Hepatocyte (in vitro differentiated cells): Measurements from ENCODE around the gene SERTAD3. TPM values are rescaled to one million over a fixed set of nuclear protein-coding genes. Genes with fewer than 3 reads are reported as not detected.

ENCODE experiments used
- DNase-seq: peaks from one replicate; pipeline ENCODE4 v3.0.0-alpha.2; 2016; ENCODE audit warnings: low spot score
- H2AFZ ChIP-seq: fragments of 200-600 bp; sonication (generic); 2 replicates; pipeline ENCODE4 v1.6.0; 2016; ENCODE audit warnings: antibody characterized with exemption, mild to moderate bottlenecking
- H3K27ac ChIP-seq: fragments of 200-600 bp; sonication (generic); 2 replicates; pipeline ENCODE4 v1.5.1; 2016; ENCODE audit warnings: mild to moderate bottlenecking
- H3K27me3 ChIP-seq: fragments of 200-600 bp; sonication (generic); 2 replicates; pipeline ENCODE4 v1.6.1; 2016
- H3K36me3 ChIP-seq: fragments of 200-600 bp; sonication (generic); replicated peaks from 2 replicates; pipeline ENCODE4 v1.5.1; 2016; ENCODE audit warnings: low read depth; ENCODE audit not compliant: insufficient read depth
- H3K4me1 ChIP-seq: fragments of 200-600 bp; sonication (generic); 2 replicates; pipeline ENCODE4 v1.5.1; 2016; ENCODE audit warnings: mild to moderate bottlenecking, moderate library complexity; ENCODE audit not compliant: insufficient read depth
- H3K4me2 ChIP-seq: fragments of 200-600 bp; sonication (generic); 2 replicates; pipeline ENCODE4 v1.6.0; 2016
- H3K4me3 ChIP-seq: fragments of 200-600 bp; sonication (generic); 2 replicates; pipeline ENCODE4 v1.5.1; 2016; ENCODE audit warnings: mild to moderate bottlenecking
- H3K79me2 ChIP-seq: fragments of 200-600 bp; sonication (generic); 2 replicates; pipeline ENCODE4 v1.6.0; 2017; ENCODE audit warnings: mild to moderate bottlenecking
- H3K9me2 ChIP-seq: fragments of 200-600 bp; sonication (generic); replicated peaks from 2 replicates; pipeline ENCODE4 v1.6.0; 2017; ENCODE audit warnings: mild to moderate bottlenecking; ENCODE audit not compliant: insufficient read depth
- H3K9me3 ChIP-seq: fragments of 200-600 bp; sonication (generic); 2 replicates; pipeline ENCODE4 v1.5.1; 2016; ENCODE audit warnings: low read depth, mild to moderate bottlenecking
- H4K20me1 ChIP-seq: fragments of 200-600 bp; sonication (generic); 2 replicates; pipeline ENCODE4 v1.6.0; 2016; ENCODE audit warnings: mild to moderate bottlenecking; ENCODE audit not compliant: insufficient read depth, poor library complexity, severe bottlenecking
- CTCF ChIP-seq: fragments of 200-600 bp; sonication (generic); IDR thresholded peaks from 2 replicates; pipeline ENCODE4 v1.5.1; 2016; ENCODE audit warnings: antibody characterized with exemption, mild to moderate bottlenecking; ENCODE audit not compliant: poor library complexity
- EZH2 ChIP-seq: fragments of 200-600 bp; sonication (generic); IDR thresholded peaks from 2 replicates; pipeline ENCODE4 v1.6.1; 2016; ENCODE audit warnings: antibody characterized with exemption, mild to moderate bottlenecking, borderline replicate concordance
- EZH2phosphoT487 ChIP-seq: fragments of 200-600 bp; sonication (generic); IDR thresholded peaks from one replicate; pipeline ENCODE4 v1.6.1; 2018; ENCODE audit warnings: antibody characterized with exemption, mild to moderate bottlenecking, low read depth, moderate library complexity; ENCODE audit not compliant: unreplicated experiment, severe bottlenecking
- WGBS: methylation state at CpG from one replicate; pipeline ENCODE4 v1.1.6; 2016; ENCODE audit warnings: low lambda C conversion rate; ENCODE audit errors: missing lambda C conversion rate; 5-methylcytosine and 5-hydroxymethylcytosine counted together
- polyA plus RNA-seq: library from polyadenylated mRNA; unstranded; fragments of >200 nt; fragmentation: Nextera tagmentation; extraction: Ambion mirVana; gene quantifications from 2 replicates; pipeline ENCODE4 v1.2.1, GENCODE V29; 2016
- total RNA-seq: library from RNA; depleted of rRNA; stranded (reverse); fragments of >200 nt; gene quantifications from 2 replicates; pipeline ENCODE4 v1.2.3, GENCODE V29; 2014

Gene SERTAD3
- total and polyA plus RNA-seq, 2 experiments from 2014 or later: 36.4 to 64.0 TPM

- peak; percentile 44 for DNase-seq
- WGBS: 29% methylated on average over 19 of the region's 87 CpGs
- no peak within 1 kb of the TSS for H2AFZ ChIP-seq
- no peak within 1 kb of the TSS for H3K4me3 ChIP-seq
- peak within 1 kb of the TSS; percentile 79 for H3K4me2 ChIP-seq
- H3K9me3 ChIP-seq: no peaks in the 10 kb centered on the region
- peaks cover 5% of the 10 kb centered on the region for H3K4me1 ChIP-seq
- no peaks in the 10 kb centered on the region for H3K36me3 ChIP-seq
- TF ChIP-seq EZH2 (no peak), EZH2phosphoT487 (no peak), CTCF (no peak)
- no peaks in the 10 kb centered on the region for H4K20me1 ChIP-seq
- H3K27me3 ChIP-seq: peaks cover 9% of the 10 kb centered on the region
- H3K27ac ChIP-seq: no peak within 1 kb of the TSS
- H3K79me2 ChIP-seq: peaks cover 11% of the 10 kb centered on the region
- H3K9me2 ChIP-seq: no peaks in the 10 kb centered on the region
These were observed 23.0 kb upstream of the SERTAD3 start, which contains the start of gene SPTBN4 for GRCh38 chr19:40466985-40467734. TSS of gene SPTBN4 (plus strand) at chr19:40467001. CDS start at chr19:40472622, 5,621 bp downstream.

DNA sequence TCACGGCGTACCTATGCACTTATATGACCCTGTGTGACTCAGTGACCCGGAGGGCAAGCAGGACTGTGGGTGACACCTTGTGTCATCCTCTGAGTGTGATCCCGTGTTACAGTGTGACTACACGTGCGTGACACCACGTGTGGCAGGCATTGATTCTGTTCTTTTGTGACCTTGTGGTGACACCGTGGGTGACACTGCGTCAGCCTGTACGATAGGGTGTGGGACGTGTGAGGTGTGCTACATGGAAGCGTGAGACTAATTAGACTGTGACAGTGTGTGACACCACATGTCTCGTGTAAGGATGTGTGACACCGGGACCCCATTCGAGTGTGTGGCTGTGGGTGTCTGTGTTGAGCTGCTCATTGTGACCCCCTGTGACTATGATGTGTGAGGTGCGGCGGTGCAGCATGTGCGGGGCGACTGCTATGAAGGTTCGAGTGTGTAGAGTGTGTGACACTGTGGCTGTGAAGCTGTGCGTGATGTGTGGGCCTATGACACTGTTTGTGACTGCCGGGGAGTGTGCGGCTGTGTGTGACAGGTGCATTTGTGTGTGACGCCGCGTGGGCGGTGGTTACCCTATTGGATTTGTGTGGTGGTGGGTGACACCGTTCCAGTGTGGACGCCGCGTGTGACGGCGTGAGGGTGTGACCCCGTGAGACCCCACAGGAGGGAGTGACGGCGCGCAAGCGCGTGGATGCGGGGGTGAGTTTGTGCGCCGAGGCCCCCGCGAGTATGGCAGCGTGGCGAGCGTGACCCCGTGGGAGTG is 22.3 kb upstream of the SERTAD3 start:
- H3K9me2 ChIP-seq: no peaks in the 10 kb centered on the region
- no peak overlapping the region for H3K4me3 ChIP-seq
- H3K9me3 ChIP-seq: no peaks in the 10 kb centered on the region
- no peaks in the 10 kb centered on the region for H4K20me1 ChIP-seq
- peak overlapping the region; percentile 70 for H3K4me2 ChIP-seq
- H3K36me3 ChIP-seq: no peaks in the 10 kb centered on the region
- H2AFZ ChIP-seq: no peak overlapping the region
- peak; percentile 12 for DNase-seq
- H3K27ac ChIP-seq: no peak overlapping the region
- no peak for TF ChIP-seq CTCF
- TF ChIP-seq EZH2: no peak
- TF ChIP-seq EZH2phosphoT487: no peak
- peaks cover 5% of the 10 kb centered on the region for H3K4me1 ChIP-seq
- H3K27me3 ChIP-seq: peaks cover 9% of the 10 kb centered on the region
- 39% methylated on average over 45 of the region's 48 CpGs for WGBS
- peaks cover 11% of the 10 kb centered on the region for H3K79me2 ChIP-seq

- peaks cover 5% of the 10 kb centered on the region for H3K4me1 ChIP-seq
- peak within 1 kb of the TSS; percentile 35 for H3K4me3 ChIP-seq
- no peaks in the 10 kb centered on the region for H3K9me3 ChIP-seq
- peak within 1 kb of the TSS; percentile 34 for H2AFZ ChIP-seq
- H4K20me1 ChIP-seq: no peaks in the 10 kb centered on the region
- peak within 1 kb of the TSS; percentile 79 for H3K4me2 ChIP-seq
- peaks cover 9% of the 10 kb centered on the region for H3K27me3 ChIP-seq
- DNase-seq: peak; percentile 100
- H3K27ac ChIP-seq: peak within 1 kb of the TSS; percentile 88
- no peaks in the 10 kb centered on the region for H3K9me2 ChIP-seq
- H3K79me2 ChIP-seq: peaks cover 14% of the 10 kb centered on the region
- TF ChIP-seq CTCF: no peak
- no peak for TF ChIP-seq EZH2
- no peak for TF ChIP-seq EZH2phosphoT487
- WGBS: 1% methylated on average over 46 of the region's 54 CpGs
- no peaks in the 10 kb centered on the region for H3K36me3 ChIP-seq
These were observed 21.6 kb upstream of the SERTAD3 start, which contains the start of gene BLVRB for GRCh38 chr19:40465557-40466218. TSS of gene BLVRB (minus strand) at chr19:40465745. CDS start at chr19:40465688, 57 bp downstream.
